CD4-positive, alpha-beta memory T cell (primary cell): ENCODE data around the gene ROGDI. TPM values are rescaled to one million over a fixed set of nuclear protein-coding genes. Genes with fewer than 3 reads are reported as not detected.

Experiments used
- CTCF ChIA-PET: fragments of 350-600 bp; sonication (Branson Sonifier 250); formaldehyde crosslinking; loops from one replicate; lab custom pipeline; 2021; ENCODE audit warnings: inconsistent platforms; ENCODE audit not compliant: partially characterized antibody; lab: Charles Lee
- POLR2A ChIA-PET: fragments of 350-600 bp; sonication (Branson Sonifier 250); formaldehyde crosslinking; loops from one replicate; lab custom pipeline; 2021; ENCODE audit not compliant: partially characterized antibody; lab: Charles Lee
- DNase-seq, 5 donors: peaks; one replicate each; pipeline versions ENCODE4 v3.0.0 to v3.0.0-alpha.2; 2020 to 2022; ENCODE audit warnings: mixed read lengths in 1 of 5
- H3K27ac ChIP-seq: one replicate; pipeline ENCODE4 v1.7.0; 2013; ENCODE audit warnings: low read depth, low read length
- H3K27me3 ChIP-seq: 2 replicates; pipeline ENCODE4 v1.7.0; 2013; ENCODE audit warnings: mild to moderate bottlenecking, low read length, moderate library complexity; ENCODE audit not compliant: insufficient read depth
- H3K36me3 ChIP-seq: 2 replicates; pipeline ENCODE4 v1.7.0; 2013; ENCODE audit warnings: mild to moderate bottlenecking, low read length, moderate library complexity; ENCODE audit not compliant: insufficient read depth
- H3K4me1 ChIP-seq: 2 replicates; pipeline ENCODE4 v1.7.0; 2013; ENCODE audit warnings: mild to moderate bottlenecking, low read length, moderate library complexity; ENCODE audit not compliant: insufficient read depth
- H3K4me3 ChIP-seq, 2 donors: one replicate each; pipeline ENCODE4 v1.7.0; 2013; ENCODE audit warnings: low read length in 2 of 2, mild to moderate bottlenecking in 1 of 2
- H3K9me3 ChIP-seq, 2 donors: one replicate each; pipeline ENCODE4 v1.7.0; 2013; ENCODE audit warnings: low read length in 2 of 2, control low read depth in 1 of 2; ENCODE audit not compliant: control insufficient read depth in 1 of 2
- H3K27ac Mint-ChIP-seq, 7 donors: one replicate each; pipeline ENCODE4 v1.8.0; 2020 to 2021; ENCODE audit warnings: mixed read lengths in 7 of 7, mild to moderate bottlenecking in 6 of 7, inconsistent platforms in 3 of 7, moderate library complexity in 3 of 7
- H3K27me3 Mint-ChIP-seq, 2 donors: one replicate each; pipeline ENCODE4 v1.8.0; 2020 to 2021; ENCODE audit warnings: mixed read lengths in 2 of 2
- H3K36me3 Mint-ChIP-seq, 2 donors: one replicate each; pipeline ENCODE4 v1.8.0; 2020 to 2021; ENCODE audit warnings: mixed read lengths in 2 of 2, inconsistent platforms in 1 of 2, mild to moderate bottlenecking in 1 of 2
- H3K4me1 Mint-ChIP-seq, 4 donors: one replicate each; pipeline ENCODE4 v1.8.0; 2020 to 2021; ENCODE audit warnings: mixed read lengths in 4 of 4, mild to moderate bottlenecking in 1 of 4
- H3K4me3 Mint-ChIP-seq, 8 donors: one replicate each; pipeline ENCODE4 v1.8.0; 2020 to 2021; ENCODE audit warnings: mixed read lengths in 8 of 8, mild to moderate bottlenecking in 7 of 8, moderate library complexity in 6 of 8, inconsistent platforms in 3 of 8
- H3K9me3 Mint-ChIP-seq, 8 donors: one replicate each; pipeline ENCODE4 v1.8.0; 2020 to 2021; ENCODE audit warnings: mixed read lengths in 8 of 8, mild to moderate bottlenecking in 5 of 8, inconsistent platforms in 3 of 8, moderate library complexity in 1 of 8
- intact Hi-C: fragments of 100-400 bp; cut with micrococcal nuclease; formaldehyde crosslinking; loops from one replicate; pipeline ENCODE4 v1.15.1; 2023
- polyA plus RNA-seq, 2 donors: library from polyadenylated mRNA; unstranded; fragments of 300-500 nt; fragmentation: Illumina TruSeq; gene quantifications; one replicate each; pipeline ENCODE4 v1.2.3, GENCODE V29; 2021
- total RNA-seq, 2 experiments: library from RNA; stranded (reverse); gene quantifications; one replicate each; pipeline ENCODE4 v1.2.3, GENCODE V29; 2021

Gene ROGDI
- total and polyA plus RNA-seq, 4 experiments from 2014 or later = 8.6 to 19.1 (median 9.8) TPM

GRCh38 chr16:4814046-4814445, 11.6 kb upstream of the ROGDI start:
- no peaks in the 10 kb centered on the region for H3K9me3 ChIP-seq
- Mint-ChIP-seq H3K27ac (peak overlapping the region in 2 of 7 donors; percentile 30 to 43), H3K27me3 (no peaks in the 10 kb centered on the region), H3K4me1 (no peaks in the 10 kb centered on the region), H3K9me3 (peaks cover 0 to 3% (median 0%) of the 10 kb centered on the region in 8 donors), H3K36me3 (peaks cover 30 to 68% of the 10 kb centered on the region in 2 donors), H3K4me3 (no peak overlapping the region)
- no peak overlapping the region for H3K4me3 ChIP-seq
- CTCF ChIA-PET = interaction anchor here (1.4 kb wide), 1 partner anchor 11 kb away, joined by 3 read pairs; the partner anchor contains the start of gene ROGDI
- intact Hi-C loops = no loop called here
- no peaks in the 10 kb centered on the region for H3K4me1 ChIP-seq
- POLR2A ChIA-PET = no interaction called here
- DNase-seq = no peak
- H3K27me3 ChIP-seq = no peaks in the 10 kb centered on the region
- peaks cover 42% of the 10 kb centered on the region for H3K36me3 ChIP-seq
- H3K27ac ChIP-seq = no peak overlapping the region

GRCh38 chr16:4813251-4814003, 11.0 kb upstream of the ROGDI start:
- peaks cover 42% of the 10 kb centered on the region for H3K36me3 ChIP-seq
- no peaks in the 10 kb centered on the region for H3K27me3 ChIP-seq
- Mint-ChIP-seq H3K9me3 (no peaks in the 10 kb centered on the region), H3K4me1 (no peaks in the 10 kb centered on the region), H3K4me3 (no peak overlapping the region), H3K27me3 (no peaks in the 10 kb centered on the region), H3K36me3 (peaks cover 25 to 67% of the 10 kb centered on the region in 2 donors), H3K27ac (peak overlapping the region in 1 of 7 donors; percentile 43)
- no peaks in the 10 kb centered on the region for H3K9me3 ChIP-seq
- no peak overlapping the region for H3K4me3 ChIP-seq
- CTCF ChIA-PET = interaction anchor here (1.4 kb wide), 1 partner anchor 11 kb away, joined by 3 read pairs; the partner anchor contains the start of gene ROGDI
- DNase-seq = no peak
- H3K4me1 ChIP-seq = no peaks in the 10 kb centered on the region
- POLR2A ChIA-PET = no interaction called here
- no peak overlapping the region for H3K27ac ChIP-seq
- intact Hi-C loops = no loop called here

- no peaks in the 10 kb centered on the region for H3K9me3 Mint-ChIP-seq
- Histone ChIP-seq H3K4me3 (no peak overlapping the region), H3K4me1 (no peaks in the 10 kb centered on the region), H3K9me3 (no peaks in the 10 kb centered on the region), H3K27me3 (no peaks in the 10 kb centered on the region), H3K36me3 (peaks cover 42% of the 10 kb centered on the region), H3K27ac (no peak overlapping the region)
- CTCF ChIA-PET = no interaction called here
- H3K27me3 Mint-ChIP-seq = no peaks in the 10 kb centered on the region
- intact Hi-C loops = no loop called here
- POLR2A ChIA-PET = interaction anchor here (0.6 kb wide), 1 partner anchor 188 kb away, joined by 3 read pairs; no protein-coding TSS in a partner anchor
- H3K36me3 Mint-ChIP-seq = peaks cover 29 to 67% of the 10 kb centered on the region in 2 donors
- H3K4me3 Mint-ChIP-seq = no peak overlapping the region
- no peaks in the 10 kb centered on the region for H3K4me1 Mint-ChIP-seq
- no peak overlapping the region for H3K27ac Mint-ChIP-seq
- no peak for DNase-seq
Measured at GRCh38 chr16:4811773-4812172, 9.3 kb upstream of the ROGDI start.

GRCh38 chr16:4811242-4811641, 8.8 kb upstream of the ROGDI start:
- no peak overlapping the region for H3K27ac Mint-ChIP-seq
- Histone ChIP-seq H3K4me1 (no peaks in the 10 kb centered on the region), H3K27me3 (no peaks in the 10 kb centered on the region), H3K4me3 (no peak overlapping the region), H3K36me3 (peaks cover 39% of the 10 kb centered on the region), H3K27ac (no peak overlapping the region), H3K9me3 (no peaks in the 10 kb centered on the region)
- H3K36me3 Mint-ChIP-seq = peaks cover 26 to 64% of the 10 kb centered on the region in 2 donors
- no peaks in the 10 kb centered on the region for H3K27me3 Mint-ChIP-seq
- no peaks in the 10 kb centered on the region for H3K4me1 Mint-ChIP-seq
- no peak overlapping the region for H3K4me3 Mint-ChIP-seq
- DNase-seq = no peak
- intact Hi-C loops = no loop called here
- H3K9me3 Mint-ChIP-seq = no peaks in the 10 kb centered on the region
- ChIA-PET CTCF (no interaction called here), POLR2A (no interaction called here)

GRCh38 chr16:4806280-4806679, 3.8 kb upstream of the ROGDI start:
- Mint-ChIP-seq H3K4me1 (peaks cover 0 to 18% (median 7%) of the 10 kb centered on the region in 4 donors), H3K27ac (peak overlapping the region in 1 of 7 donors; percentile 55)

GRCh38 chr16:4805231-4805630, 2.8 kb upstream of the ROGDI start:
- H3K9me3 ChIP-seq = no peaks in the 10 kb centered on the region
- Mint-ChIP-seq H3K27ac (no peak overlapping the region), H3K36me3 (peaks cover 11 to 40% of the 10 kb centered on the region in 2 donors), H3K9me3 (no peaks in the 10 kb centered on the region), H3K27me3 (no peaks in the 10 kb centered on the region), H3K4me3 (peak overlapping the region in 1 of 8 donors; percentile 25), H3K4me1 (peaks cover 1 to 25% (median 11%) of the 10 kb centered on the region in 4 donors)
- no peak overlapping the region for H3K4me3 ChIP-seq
- ChIA-PET POLR2A (no interaction called here), CTCF (no interaction called here)
- H3K4me1 ChIP-seq = peaks cover 18% of the 10 kb centered on the region
- intact Hi-C loops = loop anchor here (10.0 kb wide), 1 partner anchor 190 kb away; the partner anchor contains the start of gene UBALD1
- no peak for DNase-seq
- no peak overlapping the region for H3K27ac ChIP-seq
- peaks cover 7% of the 10 kb centered on the region for H3K36me3 ChIP-seq
- H3K27me3 ChIP-seq = no peaks in the 10 kb centered on the region

More at GRCh38 chr16:4806280-4806679, 3.8 kb upstream of the ROGDI start:
- Histone ChIP-seq H3K4me1 (peaks cover 15% of the 10 kb centered on the region), H3K27ac (no peak overlapping the region), H3K27me3 (no peaks in the 10 kb centered on the region), H3K4me3 (no peak overlapping the region), H3K9me3 (no peaks in the 10 kb centered on the region), H3K36me3 (peaks cover 7% of the 10 kb centered on the region)
- intact Hi-C loops = loop anchor here (10.0 kb wide), 1 partner anchor 191 kb away; the partner anchor contains the start of gene UBALD1
- Mint-ChIP-seq H3K36me3 (peaks cover 11 to 48% of the 10 kb centered on the region in 2 donors), H3K27me3 (no peaks in the 10 kb centered on the region), H3K9me3 (no peaks in the 10 kb centered on the region), H3K4me3 (no peak overlapping the region)
- ChIA-PET CTCF (no interaction called here), POLR2A (no interaction called here)
- DNase-seq = no peak
